AG04449 (cell line): Measurements from ENCODE around the gene DEFB113.

ENCODE experiments used
- CTCF ChIA-PET: fragments of 350-600 bp; formaldehyde crosslinking; extraction: SDS; loops from one replicate; lab custom pipeline; 2021; ENCODE audit warnings: antibody characterized with exemption; lab: Yijun Ruan, JAX
- POLR2A ChIA-PET: fragments of 400-600, 350-600 bp; formaldehyde crosslinking; extraction: SDS; loops from one replicate; lab custom pipeline; 2020; ENCODE audit warnings: antibody characterized with exemption, inconsistent platforms; lab: Yijun Ruan, JAX
- DNase-seq: peaks from one replicate; pipeline ENCODE4 v3.0.0-alpha.2; 2010; ENCODE audit warnings: low read depth, low spot score
- H3K4me3 ChIP-seq: 2 replicates; pipeline ENCODE4 v1.5.1; 2011; ENCODE audit warnings: low read depth, mild to moderate bottlenecking, control low read depth, low read length
- CTCF ChIP-seq: IDR thresholded peaks from one replicate; pipeline ENCODE4 v1.5.1; 2011; ENCODE audit warnings: mild to moderate bottlenecking, moderate library complexity, low read length, control low read depth, inconsistent platforms; ENCODE audit not compliant: insufficient read depth; ENCODE audit errors: missing control alignments

Gene DEFB113

GRCh38 chr6:49933526-49933925 is 35.9 kb downstream of the DEFB113 start:
- no peak for DNase-seq
- H3K4me3 ChIP-seq: no peak overlapping the region
- TF ChIP-seq CTCF: no peak
- ChIA-PET POLR2A (no interaction called here), CTCF (no interaction called here)

GRCh38 chr6:49929340-49929739 is 40.1 kb downstream of the DEFB113 start:
- no peak for DNase-seq
- TF ChIP-seq CTCF: no peak
- no peak overlapping the region for H3K4me3 ChIP-seq
- ChIA-PET CTCF (no interaction called here), POLR2A (no interaction called here)

- no peak overlapping the region for H3K4me3 ChIP-seq
- no peak for TF ChIP-seq CTCF
- POLR2A ChIA-PET: no interaction called here
- no peak for DNase-seq
- CTCF ChIA-PET: no interaction called here
Observed at GRCh38 chr6:49923826-49924225, 45.6 kb downstream of the DEFB113 start.

GRCh38 chr6:49919935-49920644 is 49.3 kb downstream of the DEFB113 start:
- CTCF ChIA-PET: no interaction called here
- H3K4me3 ChIP-seq: no peak overlapping the region
- POLR2A ChIA-PET: no interaction called here
- TF ChIP-seq CTCF: no peak
- DNase-seq: no peak

GRCh38 chr6:49919261-49919660 is 50.2 kb downstream of the DEFB113 start:
- ChIA-PET POLR2A (no interaction called here), CTCF (no interaction called here)
- no peak overlapping the region for H3K4me3 ChIP-seq
- no peak for TF ChIP-seq CTCF
- DNase-seq: no peak

GRCh38 chr6:49918787-49919186 is 50.6 kb downstream of the DEFB113 start:
- ChIA-PET POLR2A (no interaction called here), CTCF (no interaction called here)
- H3K4me3 ChIP-seq: no peak overlapping the region
- no peak for TF ChIP-seq CTCF
- no peak for DNase-seq
